NCI-H748 treated with DMSO at 0.1 percent for 48 hours (cell line): ENCODE results near the gene NEMP2.
"Not testable (repeated sequence)": the region's sequence is repeated elsewhere in the genome, so short reads cannot be mapped to it uniquely, and the experiment has no call there.

Experiments used
- DNase-seq: peaks from one replicate; lab custom pipeline; 2025; lab: John Stamatoyannopoulos, UW

Gene NEMP2

DNA sequence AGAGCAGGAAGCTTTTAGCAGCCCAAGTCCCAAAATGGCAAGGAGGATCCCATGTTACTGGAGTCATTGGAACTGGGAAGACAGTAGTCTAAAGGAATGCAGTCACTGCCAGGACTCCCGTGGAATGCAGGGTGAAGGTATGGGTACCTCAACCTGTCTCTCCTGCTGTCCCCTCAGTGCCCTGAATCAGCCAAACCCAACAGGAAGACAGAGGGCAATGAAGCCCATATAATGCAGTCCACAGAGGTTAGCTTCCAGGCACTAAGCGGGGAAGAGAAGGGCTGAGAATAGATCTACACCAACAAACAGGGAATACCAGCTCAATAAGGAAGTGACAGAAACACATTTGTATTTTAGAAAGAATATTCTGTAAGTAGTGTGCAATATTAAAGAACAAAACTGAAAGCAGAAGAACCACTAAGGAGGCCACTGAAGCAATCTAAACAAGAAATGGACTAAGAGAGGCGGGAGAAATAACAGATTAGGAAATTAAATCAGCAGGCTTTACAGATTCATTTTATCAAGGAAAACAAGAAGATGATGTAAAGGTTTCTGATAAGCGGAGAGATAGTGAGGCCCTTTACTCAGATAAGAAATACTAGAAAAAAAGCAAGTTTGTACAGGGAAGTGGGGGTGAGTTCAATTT is 8.3 kb downstream of the NEMP2 start:
- no peak for DNase-seq

DNA sequence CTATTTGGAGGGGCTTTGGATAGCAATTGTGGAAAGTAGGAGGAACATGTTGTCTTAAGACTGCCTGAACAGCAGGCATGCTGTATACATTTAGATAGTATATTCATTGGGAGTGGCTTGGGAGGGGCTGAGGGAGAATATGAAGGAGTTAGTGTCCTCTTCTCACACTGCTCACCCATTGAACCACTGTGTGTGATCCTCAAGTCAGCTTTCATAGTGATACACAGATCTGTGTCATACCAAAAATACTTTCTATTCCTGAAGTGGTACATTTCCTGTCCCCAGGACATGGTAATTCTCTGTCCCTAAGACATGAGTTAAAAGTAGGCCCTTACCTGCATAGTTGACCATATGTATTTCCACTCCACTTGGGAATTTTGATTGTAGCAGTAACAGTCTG is 9.6 kb downstream of the NEMP2 start:
- DNase-seq = no peak

DNA sequence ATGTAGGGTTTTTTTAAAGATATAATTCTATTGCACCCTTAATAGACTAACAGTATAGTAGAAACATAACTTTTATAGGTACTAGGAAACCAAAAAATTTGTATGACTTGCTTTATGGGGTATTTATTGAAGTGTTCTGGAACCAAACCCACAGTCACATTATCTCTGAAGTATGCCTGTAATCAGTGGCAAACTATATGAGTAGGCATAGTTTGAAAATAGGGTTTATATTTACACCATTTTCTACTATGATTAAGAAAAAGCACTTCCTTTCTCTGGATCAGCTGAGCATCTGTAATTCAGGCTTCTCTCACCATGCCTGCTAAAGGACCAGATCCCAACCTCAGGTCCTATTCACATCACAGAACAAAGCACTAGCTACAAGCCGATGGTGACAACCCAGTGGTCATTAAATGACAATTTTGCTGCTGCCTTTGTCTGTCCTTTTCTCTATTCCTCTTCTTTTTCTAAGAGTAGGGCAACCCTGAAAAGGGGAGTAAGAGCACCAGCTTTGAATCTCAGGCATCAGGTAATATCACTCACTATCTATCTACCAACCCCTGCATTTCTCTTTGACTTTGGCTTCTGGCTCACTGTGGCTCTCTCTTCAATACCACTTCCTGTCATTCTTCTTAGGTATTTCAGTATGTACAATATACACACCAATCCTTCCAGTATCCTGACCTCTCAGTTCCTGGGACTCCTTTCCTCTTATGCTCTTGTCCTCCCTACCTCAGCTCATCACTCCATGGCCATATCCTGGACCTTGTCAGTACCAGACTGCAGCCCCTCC is 14.4 kb downstream of the NEMP2 start:
- no peak for DNase-seq

DNA sequence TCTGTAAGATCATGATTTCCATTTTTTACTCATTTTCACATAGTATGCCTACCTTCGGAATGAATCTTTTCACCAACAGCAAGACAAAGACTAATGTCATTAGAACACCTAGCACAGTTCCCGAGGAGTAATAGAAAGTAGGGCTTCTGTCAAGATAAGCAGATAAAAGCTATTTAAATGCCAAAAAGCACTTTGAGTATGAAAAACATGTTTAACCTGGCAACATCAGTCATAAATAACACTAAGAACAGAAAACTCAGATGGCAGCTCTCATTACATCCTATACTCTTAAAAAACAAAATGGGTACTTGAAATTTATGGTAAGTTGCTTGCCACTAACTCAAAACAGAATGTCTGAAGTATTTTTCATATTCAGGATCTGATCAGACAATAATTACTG is 17.1 kb downstream of the NEMP2 start:
- no peak for DNase-seq

DNA sequence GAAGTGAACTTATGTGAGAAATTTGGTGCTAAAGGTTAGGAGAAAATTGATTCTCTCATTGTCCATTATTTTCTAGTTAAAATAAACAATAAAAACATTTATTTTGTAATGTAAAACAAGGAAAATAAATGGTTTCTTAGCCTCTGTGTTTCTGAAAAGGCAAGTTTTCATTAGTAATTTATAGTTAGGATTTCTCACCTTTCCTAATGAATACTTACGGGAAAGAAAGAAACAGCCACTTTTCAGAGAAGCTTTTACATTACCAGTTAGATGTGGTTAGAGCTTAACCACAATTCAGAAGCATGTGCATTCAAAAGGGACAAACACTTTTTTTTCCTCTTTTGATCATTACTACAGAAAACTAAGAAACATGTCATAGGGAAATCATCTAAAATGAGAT is 18.8 kb downstream of the NEMP2 start:
- DNase-seq = no peak

DNA sequence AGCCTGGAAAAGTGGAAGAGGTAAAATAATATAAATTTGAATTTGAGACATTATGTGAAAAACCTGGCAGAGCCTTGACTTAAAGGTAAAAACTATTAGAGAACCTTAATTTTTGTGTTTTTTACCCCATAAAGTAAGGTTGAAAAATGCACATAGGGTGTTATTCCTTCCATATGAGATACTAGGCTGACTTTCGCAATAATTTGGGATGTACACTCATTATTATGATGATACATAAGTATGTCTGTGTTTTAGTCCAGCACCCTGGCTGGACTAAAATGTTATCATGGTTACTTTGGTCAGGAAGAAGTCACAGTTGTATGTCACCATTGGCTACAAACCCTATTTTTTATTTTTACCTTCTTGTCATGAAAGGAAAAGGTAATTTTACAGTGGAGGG is 19.8 kb downstream of the NEMP2 start:
- no peak for DNase-seq

DNA sequence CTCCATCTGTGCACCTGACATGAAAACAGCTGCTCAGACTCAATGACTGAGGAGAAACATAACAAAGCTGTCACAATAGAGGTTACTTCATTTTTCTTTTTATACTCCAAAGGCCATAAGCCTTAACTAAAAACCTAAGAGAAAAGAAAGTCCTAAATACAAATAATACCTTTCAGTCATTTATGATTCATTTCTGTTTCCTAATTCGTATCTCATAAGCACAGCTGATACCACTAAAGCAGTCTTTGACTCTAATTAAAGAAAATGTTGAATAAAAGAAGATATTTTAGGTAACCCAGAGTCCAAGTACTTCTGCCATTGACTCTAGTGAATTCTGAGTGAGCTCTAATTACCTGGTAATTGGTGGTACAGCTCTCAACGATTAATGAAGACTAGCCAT is 20.6 kb downstream of the NEMP2 start:
- no peak for DNase-seq

DNA sequence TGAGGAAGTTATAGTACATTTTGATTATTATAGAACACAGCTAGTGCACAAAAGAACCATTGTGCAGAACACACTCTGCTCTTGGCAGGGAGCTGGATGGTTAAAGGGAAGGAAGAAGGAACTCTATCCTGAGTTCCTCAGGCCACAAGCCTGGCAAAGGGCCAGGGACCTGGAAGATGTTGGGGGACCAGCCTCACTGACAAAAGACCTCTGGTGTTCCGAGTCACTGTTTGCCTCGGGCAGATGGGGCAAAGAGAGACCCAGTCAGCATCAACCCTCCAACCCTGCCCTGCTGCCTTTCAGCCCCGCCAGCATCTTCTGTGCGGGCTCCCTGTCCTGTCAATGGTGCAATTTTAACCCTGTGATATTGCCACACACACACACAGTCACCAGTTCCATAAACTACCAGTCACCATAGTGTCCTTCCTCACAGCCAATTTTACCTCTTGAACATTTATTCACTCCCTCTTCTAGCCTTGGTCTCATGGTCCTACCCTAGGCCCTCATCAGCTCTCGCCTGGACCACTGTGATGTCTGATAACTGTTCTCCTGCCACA is 21.9 kb downstream of the NEMP2 start:
- no peak for DNase-seq

DNA sequence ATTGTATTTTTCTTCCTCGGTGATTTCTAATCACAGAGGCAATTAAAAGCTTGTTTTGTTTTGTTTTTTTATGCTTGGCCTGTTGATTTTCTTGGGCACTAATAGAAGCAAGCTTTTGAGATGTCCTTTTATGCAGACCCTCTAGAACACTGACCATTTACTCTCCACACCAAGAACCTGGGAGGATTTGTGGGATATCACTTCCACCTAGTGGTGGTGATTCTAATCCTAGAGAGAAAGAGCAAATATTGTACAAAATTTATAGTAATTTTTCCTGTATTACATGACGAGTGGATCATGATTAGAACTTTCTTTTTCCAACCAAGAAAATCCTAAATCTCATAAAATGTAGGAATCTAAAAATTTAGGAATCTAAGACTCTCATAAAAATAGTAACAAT is 23.4 kb downstream of the NEMP2 start:
- peak; percentile 75 for DNase-seq

DNA sequence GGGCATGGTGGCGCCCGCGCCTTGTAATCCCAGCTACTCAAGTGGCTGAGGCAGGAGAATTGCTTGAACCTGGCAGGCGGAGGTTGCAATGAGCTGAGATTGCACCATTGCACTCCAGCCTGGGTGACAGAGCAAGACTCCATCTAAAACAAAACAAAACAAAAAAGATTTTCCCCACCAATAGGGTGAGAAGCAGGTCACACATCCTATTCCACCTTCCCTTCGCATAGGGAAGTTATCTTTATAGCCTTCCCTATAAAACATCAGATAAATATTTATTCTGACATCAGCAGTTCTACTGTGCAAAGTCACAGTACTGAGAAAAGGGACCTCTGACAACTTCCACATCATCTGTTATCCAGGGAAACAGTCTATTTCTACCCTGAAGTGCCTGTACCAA is 24.6 kb downstream of the NEMP2 start:
- not testable (repeated sequence) for DNase-seq

DNA sequence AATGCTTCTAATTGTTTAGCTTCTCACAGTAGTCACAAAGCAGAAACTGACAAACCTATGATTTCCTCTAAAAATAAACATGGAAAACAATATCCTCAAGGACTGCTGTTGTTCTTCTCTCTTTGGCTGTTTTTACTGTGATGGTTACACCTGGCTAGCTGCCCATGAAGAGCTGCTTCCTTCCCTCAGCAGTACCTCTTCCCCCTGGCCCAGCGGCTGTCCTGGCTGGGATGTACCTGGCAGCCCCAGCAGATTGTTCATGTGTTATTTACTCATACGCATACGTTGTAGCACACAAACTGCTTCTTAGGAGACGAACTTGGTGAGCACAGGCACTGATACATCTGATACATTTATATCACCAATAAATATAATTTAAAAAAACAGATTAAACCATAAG is 27.4 kb downstream of the NEMP2 start:
- peak; percentile 94 for DNase-seq

DNA sequence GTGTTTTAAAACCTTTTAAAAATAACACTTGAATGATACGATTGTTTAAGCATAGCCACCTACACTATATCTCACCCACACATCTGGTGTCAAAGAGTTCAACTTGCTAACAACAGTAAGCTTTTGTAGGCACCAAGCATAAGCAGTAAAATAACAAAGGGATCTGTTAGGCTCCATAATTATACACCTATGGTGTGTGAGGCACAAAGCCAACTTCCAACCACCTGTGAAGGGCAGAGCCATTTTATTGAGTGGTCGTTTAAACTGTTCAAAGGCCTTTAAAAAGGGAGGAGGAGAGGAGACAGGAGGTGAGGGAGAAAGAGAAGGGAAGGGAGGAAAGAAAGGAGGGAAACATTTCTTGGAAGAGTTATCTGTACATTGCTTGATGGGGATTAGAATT is 27.9 kb downstream of the NEMP2 start:
- peak; percentile 98 for DNase-seq

DNA sequence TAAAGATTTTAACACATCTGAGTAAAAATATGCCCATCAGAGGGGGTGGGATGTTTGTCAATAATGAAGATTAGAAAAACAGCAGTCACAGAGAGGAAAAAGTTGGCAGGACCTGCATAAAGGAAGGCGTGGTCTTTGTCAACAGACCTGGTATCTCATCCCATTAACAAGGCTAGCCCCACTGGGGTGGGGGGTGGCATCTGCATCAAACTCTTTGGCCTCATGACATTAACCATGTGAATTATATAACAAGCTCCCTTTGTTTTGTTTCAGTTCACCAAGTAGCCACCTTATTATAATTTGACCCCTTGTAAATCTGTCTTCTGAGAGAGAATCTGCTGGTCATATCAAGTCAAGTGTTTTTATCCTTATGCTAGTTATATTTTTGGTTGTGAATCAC is 28.8 kb downstream of the NEMP2 start:
- peak; percentile 98 for DNase-seq

DNA sequence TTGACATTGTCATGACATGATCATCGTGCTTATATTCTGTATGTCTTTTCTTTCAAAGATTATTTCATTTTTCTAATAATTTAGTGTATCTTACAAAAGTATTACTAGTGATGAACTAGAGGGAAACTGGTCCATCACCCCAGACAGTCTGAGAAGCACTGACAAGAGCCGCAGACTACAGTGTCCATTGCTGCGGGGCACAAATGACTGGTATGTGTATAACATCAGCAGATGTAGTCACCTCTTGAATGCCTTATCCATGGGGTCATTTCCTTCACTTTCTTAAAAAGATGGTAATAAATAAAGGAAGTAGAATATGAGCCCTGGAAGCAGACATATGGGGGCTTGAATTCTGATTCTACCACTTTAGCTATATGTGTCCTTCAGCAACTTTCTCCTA is 29.6 kb downstream of the NEMP2 start:
- no peak for DNase-seq

DNA sequence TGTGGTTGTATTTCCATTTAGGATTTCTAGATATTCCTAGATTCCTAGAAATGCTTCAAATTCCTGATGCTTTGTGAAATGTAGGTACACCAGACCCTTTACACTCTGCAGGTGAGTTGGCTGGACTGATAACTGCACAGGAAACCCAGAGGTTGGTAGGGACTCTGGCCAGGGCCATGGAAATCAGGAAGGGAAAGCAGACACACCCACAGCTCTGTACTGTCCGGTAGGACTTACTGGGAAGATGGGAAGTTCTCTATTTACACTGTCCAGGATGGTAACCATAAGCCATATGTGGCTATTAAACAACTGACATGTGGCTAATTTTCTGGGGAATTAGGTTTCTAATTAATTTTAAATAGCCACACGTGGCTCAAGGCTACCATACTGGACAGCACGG is 31.4 kb downstream of the NEMP2 start:
- DNase-seq = no peak

DNA sequence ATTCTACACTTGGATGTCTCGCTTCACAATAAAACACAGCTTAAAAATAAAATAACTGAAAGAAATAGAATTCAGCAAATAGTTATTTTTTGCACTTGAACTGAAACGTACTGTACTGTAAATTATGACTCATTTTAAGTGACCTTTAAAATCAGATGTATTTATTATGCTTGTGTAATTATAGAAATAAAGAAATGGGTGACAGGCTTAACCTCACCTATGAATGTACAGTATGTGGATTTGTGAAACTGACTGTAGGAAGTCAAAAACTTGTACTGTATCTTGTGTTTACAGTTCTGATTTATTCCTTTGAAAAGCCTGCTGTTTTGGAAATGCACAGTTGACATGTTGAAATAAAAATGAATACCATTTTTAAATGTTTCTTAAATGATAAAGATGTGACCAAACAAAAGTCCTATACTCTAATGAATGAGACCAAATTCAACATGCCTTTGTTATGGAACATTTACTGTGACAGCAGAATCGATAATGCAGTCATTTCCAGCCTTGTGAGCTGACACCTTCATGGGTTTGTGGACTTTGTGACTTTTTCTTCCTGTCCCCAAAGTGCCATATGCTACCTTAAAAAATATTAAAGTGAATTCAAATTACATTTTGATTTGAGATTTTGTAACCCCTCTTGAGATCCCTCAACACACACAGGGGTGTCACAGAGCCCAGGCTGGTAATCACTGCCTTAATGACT is 32.7 kb downstream of the NEMP2 start:
- DNase-seq = no peak

DNA sequence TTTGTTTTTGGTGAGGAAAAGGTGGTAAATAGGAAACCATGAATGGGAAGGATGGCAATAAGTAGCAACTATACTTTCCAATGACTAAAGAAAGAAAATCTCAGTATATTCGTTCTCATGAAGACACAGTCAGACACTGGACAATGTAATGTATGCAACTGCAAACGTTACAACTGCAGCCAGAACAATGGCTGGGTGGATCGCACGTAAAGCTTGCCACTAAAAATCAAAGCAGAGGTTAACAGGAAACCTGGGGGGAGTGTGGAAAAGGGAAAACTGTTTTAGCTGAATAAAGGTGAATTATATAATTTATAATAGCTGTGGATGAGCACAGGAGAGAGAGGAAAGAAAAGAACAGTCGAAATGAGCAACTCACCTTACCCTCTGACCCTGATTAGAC is 33.3 kb downstream of the NEMP2 start:
- no peak for DNase-seq

DNA sequence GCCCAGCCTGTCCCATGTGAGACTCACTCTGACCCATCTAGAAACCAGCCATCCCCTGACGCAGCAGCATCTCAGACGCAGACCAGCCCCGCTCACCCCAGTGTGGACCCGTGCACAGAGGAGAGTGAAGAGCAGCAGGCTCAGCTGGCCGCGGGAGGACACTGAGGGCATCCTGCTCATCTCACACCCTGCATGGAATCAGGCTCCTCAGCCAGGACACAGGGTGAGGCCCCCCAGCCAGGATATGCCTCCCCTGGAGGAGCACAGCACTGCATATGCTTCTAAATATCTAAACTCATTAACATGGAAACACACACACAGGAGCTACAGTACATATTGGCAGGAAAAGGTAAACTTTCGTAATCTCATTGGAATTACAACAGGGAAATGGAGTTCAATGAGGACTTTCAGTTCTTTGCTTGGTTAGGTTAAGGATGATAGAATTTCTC is 34.4 kb downstream of the NEMP2 start:
- no peak for DNase-seq

DNA sequence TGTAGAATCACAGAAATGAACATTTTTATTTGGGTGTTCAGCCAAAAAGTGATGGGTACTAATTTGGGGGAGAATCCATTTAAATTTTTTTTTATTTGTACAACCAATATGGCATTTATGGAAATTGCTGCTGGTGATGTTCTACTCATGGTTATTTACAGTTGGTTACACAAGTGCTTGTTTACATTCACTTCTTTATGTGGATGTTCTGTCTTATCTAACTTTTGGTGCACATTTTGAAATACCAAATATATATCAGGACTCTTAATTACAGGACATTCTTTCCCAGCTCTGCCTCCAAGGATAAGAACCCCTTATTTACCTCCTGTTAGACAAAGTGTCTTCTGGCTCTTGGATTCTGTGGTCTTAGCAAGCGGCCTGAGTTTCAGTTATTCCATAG is 35.2 kb downstream of the NEMP2 start:
- DNase-seq = no peak

DNA sequence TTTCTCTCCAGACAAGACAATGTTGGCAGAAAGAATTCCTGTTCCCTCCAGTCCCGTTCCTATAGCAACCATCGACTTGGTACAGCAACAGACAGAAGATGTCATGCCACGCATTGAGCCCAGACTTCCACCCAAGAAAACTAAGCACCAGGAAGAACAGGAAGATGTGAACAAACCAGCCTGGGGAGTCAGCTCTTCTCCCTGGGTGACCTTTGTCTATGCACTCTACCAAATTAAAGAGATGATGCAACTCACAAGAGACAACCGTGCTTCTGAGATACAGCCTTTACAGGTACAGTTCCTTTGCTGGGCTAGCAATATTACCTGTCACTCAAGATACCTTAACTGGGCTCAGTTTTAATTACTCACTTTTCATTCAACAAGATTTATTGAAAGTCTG is 37.1 kb downstream of the NEMP2 start:
- no peak for DNase-seq

DNA sequence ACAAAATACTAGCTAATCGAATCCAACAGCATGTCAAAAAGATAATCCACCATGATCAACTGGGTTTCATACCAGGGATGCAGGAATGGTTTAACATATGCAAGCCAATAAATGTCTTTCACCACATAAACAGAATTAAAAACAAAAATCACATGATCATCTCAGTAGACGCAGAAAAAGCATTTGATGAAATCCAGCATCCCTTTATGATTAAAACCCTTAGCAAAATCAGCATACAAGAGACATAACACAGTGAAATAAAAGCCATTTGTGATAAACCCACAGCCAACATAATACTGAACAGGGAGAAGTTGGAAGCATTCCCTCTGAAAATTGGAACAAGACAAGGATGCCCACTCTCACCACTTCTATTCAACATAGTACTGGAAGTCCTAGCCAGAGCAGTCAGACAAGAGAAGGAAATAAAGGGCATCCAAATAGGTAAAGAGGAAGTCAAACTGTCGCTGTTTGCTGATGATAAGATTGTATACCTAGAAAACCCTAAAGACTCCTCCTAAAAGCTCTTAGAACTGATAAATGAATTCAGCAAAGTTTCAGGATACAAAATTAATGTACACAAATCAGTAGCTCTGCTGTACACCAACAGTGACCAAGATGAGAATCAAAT is 39.8 kb downstream of the NEMP2 start:
- not testable (repeated sequence) for DNase-seq

DNA sequence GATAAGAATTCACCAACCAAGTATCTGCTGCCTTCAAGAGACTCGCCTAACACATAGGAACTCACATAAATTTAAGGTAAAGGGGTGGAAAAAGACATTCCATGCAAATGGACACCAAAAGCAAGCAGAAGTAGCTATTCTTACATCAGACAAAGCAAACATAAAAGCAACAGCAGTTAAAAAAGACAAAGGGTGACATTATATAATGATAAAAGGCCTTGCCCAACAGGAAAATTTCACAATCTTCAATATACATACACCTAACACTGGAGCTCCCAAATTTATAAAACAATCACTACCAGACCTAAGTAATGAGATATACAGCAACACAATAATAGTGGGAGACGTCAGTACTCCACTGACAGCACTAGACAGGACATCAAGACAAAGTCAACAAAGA is 41.4 kb downstream of the NEMP2 start:
- DNase-seq = peak; percentile 41
